SIG-M5 treated with dmso at 0.1 percent for 504 hours (cell line): Measurements from ENCODE around the gene VSIG1.

Experiments used
- DNase-seq: peaks from one replicate; lab custom pipeline; 2025; ENCODE audit not compliant: unreplicated experiment; lab: John Stamatoyannopoulos, UW

Gene VSIG1

GRCh38 chrX:108064001-108064400 is 19.1 kb downstream of the VSIG1 start:
- no peak for DNase-seq

- DNase-seq: no peak
Measured at GRCh38 chrX:108064613-108065012, 19.7 kb downstream of the VSIG1 start.

DNA sequence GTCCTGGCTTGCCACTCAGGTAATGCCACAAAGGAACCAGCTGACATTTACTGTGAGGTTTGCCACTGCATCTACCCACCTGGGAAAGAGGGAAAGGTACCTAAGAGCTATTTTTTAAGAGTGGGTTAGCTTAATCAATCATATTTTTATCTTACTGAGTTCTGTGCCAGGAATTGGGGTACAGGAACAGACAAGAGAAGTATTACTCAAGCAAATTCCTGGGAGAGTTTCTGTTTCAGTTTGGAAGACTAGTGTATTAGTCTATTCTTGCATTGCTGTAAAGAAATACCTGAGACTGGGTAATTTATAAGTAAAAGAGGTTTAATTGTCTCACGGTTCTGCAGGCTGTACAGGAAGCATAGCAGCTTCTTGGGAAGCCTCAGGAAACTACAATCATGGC is 23.3 kb downstream of the VSIG1 start:
- no peak for DNase-seq

- no peak for DNase-seq
Measured at GRCh38 chrX:108070891-108071290, 26.0 kb downstream of the VSIG1 start.

GRCh38 chrX:108071578-108071977 is 26.7 kb downstream of the VSIG1 start:
- DNase-seq: no peak

- DNase-seq: no peak
Measured at GRCh38 chrX:108072746-108073145, 27.9 kb downstream of the VSIG1 start.

- DNase-seq: no peak
Measured at GRCh38 chrX:108081110-108081509, 36.2 kb downstream of the VSIG1 start.

- DNase-seq: no peak
Measured at GRCh38 chrX:108087792-108088191, 42.9 kb downstream of the VSIG1 start.

DNA sequence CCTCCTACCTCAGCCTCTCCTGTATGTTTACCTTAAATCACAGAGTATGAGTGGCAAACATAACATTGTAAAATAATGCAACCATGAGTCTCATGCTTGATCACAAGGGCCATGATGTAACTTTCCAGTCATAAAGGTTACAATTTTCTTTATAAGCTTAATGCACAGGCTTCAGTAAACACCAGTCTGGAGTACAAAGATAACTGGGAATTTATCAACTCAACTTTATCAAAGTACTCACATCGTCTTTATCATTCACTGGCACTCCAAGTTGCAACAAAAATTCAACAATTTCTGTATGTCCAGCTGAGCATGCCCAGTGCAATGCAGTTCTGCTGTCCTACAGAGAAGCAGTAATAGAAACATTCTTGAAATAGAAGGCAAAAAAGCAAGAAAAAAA is 43.6 kb downstream of the VSIG1 start:
- no peak for DNase-seq

DNA sequence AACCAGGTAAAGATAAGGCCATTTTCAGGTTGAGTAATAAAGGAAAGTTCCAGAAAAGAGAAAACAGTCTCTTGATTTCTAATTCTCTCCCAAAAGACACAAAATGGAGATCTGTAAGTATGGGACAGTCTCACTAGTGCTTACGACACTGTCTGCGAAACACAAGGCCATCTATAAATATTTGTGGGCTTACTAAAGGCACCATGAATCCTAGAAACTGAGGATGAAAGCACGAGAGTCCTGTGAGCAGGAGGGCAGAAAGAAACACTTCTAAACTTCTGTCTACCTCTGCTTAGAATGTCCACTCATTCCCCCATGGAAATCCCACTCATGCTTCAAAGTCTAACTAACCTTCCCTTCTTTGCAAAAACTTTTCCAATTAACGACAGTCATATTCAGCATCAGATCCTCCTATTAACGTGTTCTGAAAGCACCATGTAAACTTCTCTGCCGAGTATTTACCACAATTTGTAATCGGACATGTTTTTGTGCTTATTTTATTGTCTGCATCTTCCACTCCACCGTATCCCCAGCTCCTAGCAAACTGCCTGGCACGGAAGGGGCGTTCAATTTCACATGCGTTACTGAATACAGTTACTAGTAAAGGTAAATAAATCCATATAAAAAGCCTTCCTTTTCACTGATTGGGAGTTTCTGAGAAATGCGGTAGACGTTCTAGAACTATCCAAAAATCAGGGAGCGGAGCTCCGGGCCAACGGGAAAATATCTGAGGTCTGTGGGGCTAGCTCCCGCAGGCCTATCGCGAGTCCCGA is 45.8 kb downstream of the VSIG1 start:
- DNase-seq: peak; percentile 19

DNA sequence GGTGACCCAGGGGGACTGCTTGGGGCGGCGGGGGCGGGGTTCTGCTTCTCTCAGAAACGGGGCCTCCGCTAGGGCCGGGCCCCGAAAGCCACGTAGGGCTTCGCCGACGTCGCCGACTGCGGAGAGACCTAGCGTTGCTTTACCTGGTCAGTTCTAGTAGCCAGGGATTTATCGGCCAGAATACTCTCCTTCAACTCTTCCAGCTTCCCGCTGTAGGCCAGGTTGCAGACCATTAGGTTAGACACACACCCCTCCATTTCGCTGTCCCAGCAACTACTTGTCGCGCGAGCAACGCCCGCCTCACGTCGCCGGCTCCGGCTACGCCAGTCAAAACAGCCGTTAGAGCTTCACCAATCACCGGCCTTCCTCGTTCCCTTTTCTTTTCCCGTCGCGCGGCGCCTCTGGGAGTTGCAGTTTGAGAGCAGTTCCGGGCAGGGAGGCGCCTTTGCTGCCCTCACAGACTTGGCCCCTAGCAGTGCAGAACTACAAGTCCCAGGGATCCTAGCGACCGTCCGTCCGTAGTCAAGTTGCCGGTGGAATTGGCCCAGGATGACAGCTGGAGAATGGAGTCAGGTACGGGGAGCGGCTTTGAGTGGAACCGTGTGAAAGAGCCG is 46.5 kb downstream of the VSIG1 start, which contains the start of the genes ATG4A and PSMD10:
ATG4A (plus strand) TSS at position 515 of the 614 bp plus-strand sequence; CDS start at position 564, 49 bp downstream.
PSMD10 (minus strand) TSS at position 279 of the 614 bp plus-strand sequence; CDS start at position 257, 22 bp downstream.
- DNase-seq: peak; percentile 95

DNA sequence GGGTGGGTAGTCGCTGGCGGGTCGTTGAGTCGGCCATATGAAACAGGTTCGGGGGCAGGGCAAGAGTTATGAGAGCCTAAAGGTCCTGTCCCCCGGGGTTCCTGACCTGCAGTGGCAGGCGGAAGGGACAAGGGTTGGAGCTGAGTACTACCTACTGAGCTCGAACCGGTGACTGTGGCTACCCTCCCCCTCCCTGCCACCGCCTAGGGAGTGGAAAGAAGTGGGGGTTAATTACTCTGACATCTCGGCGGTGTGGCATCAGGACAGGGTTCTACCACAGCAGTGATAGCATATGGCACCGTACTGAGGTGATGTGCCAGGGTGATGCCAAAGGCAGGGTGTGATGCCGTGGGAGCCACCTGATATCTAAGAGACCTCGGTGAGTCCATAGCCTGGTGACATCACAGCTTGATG is 47.0 kb downstream of the VSIG1 start:
- DNase-seq: no peak

- no peak for DNase-seq
Measured at GRCh38 chrX:108097380-108097779, 52.5 kb downstream of the VSIG1 start.

- DNase-seq: no peak
Measured at GRCh38 chrX:108105473-108105872, 60.6 kb downstream of the VSIG1 start.

- DNase-seq: no peak
Measured at GRCh38 chrX:108114541-108114940, 69.7 kb downstream of the VSIG1 start.

GRCh38 chrX:108117988-108118387 is 73.1 kb downstream of the VSIG1 start:
- no peak for DNase-seq

DNA sequence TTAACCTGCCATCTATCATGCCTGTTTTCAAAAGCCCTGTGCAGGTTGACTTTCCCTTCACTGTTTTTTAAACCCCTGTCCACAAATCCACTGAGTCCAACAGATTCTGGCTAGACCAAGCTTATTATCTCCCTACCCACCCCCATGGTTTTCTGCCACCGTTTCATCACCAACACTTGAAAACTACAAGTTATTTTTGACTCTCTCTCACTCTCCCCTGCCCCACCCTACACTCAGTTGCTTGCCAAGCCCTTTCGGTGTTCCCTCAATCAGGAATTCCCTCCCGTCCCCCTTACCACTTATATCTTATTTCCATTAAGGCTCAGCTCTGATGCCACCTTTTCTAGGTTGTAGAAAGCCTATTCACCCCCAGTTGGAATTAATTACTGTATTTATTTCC is 76.4 kb downstream of the VSIG1 start:
- DNase-seq: no peak

GRCh38 chrX:108122748-108123147 is 77.9 kb downstream of the VSIG1 start:
- no peak for DNase-seq

GRCh38 chrX:108123591-108124366 is 78.9 kb downstream of the VSIG1 start:
- no peak for DNase-seq

GRCh38 chrX:108126661-108127060 is 81.8 kb downstream of the VSIG1 start:
- no peak for DNase-seq

- DNase-seq: no peak
Measured at GRCh38 chrX:108127152-108127551, 82.3 kb downstream of the VSIG1 start.
